Heart left ventricle (tissue), 13 donors: ENCODE results near the gene DHRS3.

Experiments used
- POLR2A ChIP-seq, 2 donors: fragments of 450-650 bp; IDR thresholded peaks; one replicate each; pipeline ENCODE4 v1.6.1; 2017; ENCODE audit warnings: antibody characterized with exemption in 2 of 2, mild to moderate bottlenecking in 2 of 2, moderate library complexity in 2 of 2
- TF ChIP-seq, protein P1 (sequence below), 12 donors: fragments of 200-600 bp; sonication (generic) in 4 of 12; IDR thresholded peaks; one replicate each; pipeline versions ENCODE4 v1.5.0 to v1.8.0; 2018 to 2022; ENCODE audit warnings: antibody characterized with exemption in 12 of 12, mild to moderate bottlenecking in 5 of 12
- donor health status: ischemic (EF 13 %, LVEDD 7.1; RV severe dilation, severe dysfunction).
- donor health status: DM: no; HTN: yes; CAD: no.
- donor health status: DM: no; HTN: no; CAD: no.
- donor health status: ischemic (EF 25% LVEDD 6.9; RV normal size, moderate dysfunction).
- donor health status: ischemic (EF 25% LVEDD 5.7; RV mildly dilated, moderate dysfunction).
- donor health status: ischemic (EF 35%, LVEDD 5.7; RV mildly dilated, moderate dysfunction).
- donor health status: nonischemic (EF 11% LVEDD 7.7; RV severe dilation, severe dysfunction).
- donor health status: DM: yes; HTN: yes; CAD: no.
- donor health status: PGD.
- donor health status: ischemic (EF 29% LVEDD 5.4; RV normal size, mild dysfunction).
- donor health status: nonischemic (EF 23%, LVEDD 6.1; RV moderate dilation, normal function).

DNA sequence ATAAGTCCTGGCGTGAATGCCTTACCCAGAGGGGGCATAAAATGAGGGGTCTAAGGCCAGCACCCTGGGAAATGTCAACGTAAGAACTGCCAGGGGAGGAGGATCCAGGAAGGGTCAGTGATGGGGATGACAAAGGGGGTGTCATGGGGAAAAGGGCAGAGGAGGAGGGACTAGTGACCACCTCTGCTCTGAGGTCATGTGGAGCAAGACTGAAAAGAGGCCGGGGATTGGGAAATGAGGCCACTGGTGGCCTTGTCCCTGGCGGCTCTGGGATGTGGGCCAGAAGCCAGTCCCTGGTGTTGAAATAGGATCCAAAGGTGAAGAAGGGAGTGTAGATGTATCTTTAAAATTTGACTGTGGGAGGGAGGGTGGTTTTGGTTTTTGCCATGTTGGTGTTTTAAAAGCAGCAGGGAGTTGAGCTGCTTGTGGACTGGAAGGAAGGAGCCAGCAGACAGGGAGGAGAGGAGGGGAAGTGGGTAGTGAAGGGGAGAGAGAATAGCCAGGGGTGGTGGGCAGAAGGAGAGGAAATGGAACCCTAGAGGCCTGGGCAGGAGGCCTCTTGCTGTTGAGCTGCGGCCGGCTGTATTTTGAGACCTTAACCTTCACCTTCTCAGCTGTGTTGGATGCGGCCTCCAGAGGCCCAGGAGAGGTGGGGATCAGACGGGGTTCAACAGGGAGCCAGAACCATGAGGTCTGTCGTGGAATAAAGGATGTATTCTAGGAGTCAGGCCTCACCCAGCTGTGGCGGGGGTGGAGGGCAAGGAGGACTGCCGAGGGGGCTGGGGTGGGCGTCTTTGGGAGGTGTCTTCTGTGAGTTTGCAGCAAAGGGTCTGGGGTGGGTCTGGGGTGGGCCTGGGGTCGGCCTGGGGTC is 92.5 kb downstream of the DHRS3 start:
- TF ChIP-seq, protein P1, sequence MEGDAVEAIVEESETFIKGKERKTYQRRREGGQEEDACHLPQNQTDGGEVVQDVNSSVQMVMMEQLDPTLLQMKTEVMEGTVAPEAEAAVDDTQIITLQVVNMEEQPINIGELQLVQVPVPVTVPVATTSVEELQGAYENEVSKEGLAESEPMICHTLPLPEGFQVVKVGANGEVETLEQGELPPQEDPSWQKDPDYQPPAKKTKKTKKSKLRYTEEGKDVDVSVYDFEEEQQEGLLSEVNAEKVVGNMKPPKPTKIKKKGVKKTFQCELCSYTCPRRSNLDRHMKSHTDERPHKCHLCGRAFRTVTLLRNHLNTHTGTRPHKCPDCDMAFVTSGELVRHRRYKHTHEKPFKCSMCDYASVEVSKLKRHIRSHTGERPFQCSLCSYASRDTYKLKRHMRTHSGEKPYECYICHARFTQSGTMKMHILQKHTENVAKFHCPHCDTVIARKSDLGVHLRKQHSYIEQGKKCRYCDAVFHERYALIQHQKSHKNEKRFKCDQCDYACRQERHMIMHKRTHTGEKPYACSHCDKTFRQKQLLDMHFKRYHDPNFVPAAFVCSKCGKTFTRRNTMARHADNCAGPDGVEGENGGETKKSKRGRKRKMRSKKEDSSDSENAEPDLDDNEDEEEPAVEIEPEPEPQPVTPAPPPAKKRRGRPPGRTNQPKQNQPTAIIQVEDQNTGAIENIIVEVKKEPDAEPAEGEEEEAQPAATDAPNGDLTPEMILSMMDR (IDR thresholded peaks at IDR 0.05): no peak
- TF ChIP-seq POLR2A (IDR thresholded peaks at IDR 0.05): no peak
